ENCODE measurements around the gene GPM6B.

DNA sequence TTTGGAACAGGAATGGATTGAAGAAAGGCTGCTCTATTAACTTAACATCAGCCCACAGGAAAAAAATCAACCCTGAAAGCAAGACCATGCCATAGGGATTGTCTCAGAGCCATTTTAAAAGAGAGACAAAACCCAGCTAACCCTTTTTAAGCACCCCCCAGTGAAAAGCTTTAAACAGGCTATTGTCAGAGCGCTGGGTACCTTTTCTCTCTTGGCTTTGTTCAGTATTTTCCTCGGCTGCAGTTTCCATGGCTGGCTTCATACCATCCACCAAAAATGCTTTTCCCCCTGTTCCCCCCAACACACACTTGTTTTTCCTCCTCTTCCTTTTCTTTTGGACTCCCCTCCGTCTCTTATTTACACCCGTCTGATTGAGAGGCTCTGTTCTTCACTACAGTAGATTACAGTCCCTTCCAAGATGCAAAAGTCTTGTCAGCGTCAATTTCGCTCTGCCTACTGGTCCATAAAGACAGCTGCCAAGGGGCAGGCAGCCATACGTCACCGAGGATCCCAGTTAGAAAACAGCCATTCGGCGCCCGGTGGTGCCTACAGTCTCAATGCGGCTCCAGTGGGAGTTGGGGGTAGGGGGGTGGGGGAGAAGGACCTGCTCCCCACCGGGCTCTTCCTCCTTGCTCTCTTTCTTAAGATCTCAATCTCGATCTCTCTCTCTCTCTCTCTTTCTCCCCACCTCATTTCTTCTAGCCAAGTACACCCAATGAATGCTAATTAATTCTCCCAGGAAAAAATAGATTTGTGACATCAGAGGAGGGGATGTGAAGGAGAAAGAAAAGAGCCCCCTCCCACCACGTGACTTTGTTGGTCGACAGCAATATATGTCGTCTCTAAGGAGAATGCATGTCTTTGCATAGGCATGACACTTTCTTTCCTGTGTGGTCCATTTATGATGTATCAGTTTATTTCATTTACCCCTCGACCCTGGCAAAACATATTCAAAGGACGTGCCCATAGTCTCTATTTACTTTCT lies at the start of gene GPM6B:
- TF ChIP-seq GATA2 (IDR thresholded peaks at IDR 0.05; ENCODE audit: low read depth, low read length): no peak
- no peak for TF ChIP-seq GATA3 (IDR thresholded peaks at IDR 0.05; ENCODE audit: low read depth, low read length)
